Activated CD4-positive, alpha-beta T cell treated with anti-CD3 and anti-CD28 coated beads, Interleukin-2, amount 50 U/mL, for 48 hours (primary cell): Measurements from ENCODE around the gene DMRT1.
"Not testable (repeated sequence)": the region's sequence is repeated elsewhere in the genome, so short reads cannot be mapped to it uniquely, and the experiment has no call there.

Experiments
- DNase-seq, 2 experiments: peaks; one replicate each; pipeline ENCODE4 v3.0.0-alpha.2; 2020

Gene DMRT1

DNA sequence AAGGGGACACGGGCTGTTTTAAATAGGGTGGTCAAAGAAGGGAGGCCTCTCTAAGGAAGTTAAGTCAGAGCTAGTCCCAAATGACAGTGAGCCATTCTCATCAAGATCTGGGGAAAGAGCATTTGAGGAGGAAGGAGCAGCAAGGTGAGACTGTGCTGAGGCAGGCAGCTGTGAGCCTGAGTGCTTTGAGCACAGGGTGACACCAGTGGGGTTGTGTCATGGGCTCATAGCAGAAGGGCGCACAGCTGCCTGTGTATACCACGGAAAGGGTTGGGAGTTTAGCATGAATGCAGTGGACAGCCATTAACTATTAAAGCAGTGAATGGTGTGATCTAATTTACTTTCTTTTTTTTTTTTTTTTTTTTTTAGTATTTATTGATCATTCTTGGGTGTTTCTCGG is 19.2 kb downstream of the DMRT1 start:
- no peak for DNase-seq

DNA sequence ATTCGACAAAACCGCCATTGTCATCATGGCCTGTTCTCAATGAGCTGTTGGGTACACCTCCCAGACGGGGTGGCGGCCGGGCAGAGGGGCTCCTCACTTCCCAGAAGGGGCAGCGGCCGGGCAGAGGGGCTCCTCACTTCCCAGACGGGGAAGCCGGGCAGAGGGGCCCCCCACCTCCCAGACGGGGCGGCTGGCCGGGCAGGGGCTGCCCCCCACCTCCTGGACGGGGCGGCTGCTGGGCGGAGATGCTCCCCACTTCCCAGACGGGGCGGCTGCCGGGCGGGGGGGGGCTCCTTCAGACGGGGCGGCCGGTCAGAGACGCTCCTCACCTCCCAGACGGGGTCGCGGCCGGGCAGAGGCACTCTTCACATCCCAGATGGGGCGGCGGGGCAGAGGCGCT is 20.0 kb downstream of the DMRT1 start:
- DNase-seq = not testable (repeated sequence)

DNA sequence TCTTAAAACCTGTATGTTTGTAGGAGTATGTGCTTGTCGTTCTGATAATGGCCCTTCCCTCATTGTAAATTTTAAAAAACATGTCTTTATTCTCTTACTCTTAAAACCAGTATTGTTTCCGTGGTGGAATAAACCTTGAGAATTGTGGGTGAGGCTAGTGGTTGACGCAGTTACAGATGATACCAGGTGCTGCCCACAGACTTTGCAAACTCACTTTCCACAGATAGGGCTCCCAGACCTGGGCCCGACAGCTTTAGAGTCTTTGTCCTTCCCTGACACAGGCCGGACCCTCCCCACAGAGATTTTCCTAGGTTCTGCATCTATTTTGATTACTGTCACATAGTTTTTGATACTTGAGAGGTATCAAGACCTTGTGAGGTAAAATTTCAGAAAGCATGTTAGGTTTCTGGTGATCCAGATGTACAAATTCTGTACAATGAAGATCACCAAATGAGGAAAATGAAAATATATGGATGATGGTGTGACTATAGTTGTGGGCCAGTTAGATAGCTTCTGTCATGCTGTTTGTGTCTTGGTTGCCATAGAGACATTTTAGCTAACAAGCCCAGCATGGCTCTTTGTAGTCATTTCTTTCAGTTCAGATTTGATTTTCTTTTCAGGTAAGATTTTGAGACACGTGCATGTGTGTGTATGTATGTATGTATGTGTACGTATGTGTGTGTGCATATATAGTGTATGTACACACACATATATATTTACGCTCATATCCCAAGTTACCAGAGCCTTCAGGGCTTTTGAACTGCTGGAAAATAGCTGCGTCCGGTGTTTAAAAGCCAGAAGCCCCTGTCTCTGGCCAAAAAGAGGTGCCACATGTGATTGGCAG is 33.8 kb downstream of the DMRT1 start:
- DNase-seq = no peak

DNA sequence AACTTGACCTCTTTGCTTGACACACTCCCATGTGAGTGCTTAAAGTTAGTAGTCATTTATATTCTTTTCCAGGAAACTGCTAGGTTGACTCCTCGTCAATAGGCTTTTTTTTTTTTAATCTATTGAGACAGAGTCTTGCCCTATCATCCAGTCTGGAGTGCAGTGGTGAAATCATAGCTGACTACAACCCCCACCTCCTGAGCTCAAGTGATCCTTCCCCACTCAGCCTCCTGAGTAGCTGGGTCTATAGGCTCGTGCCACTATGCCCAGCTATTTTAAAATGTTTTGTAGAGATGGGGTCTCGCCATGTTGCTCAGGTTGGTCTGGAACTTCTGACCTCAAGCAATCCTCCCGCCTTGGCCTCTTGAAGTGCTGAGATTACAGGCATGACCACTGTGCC is 34.9 kb downstream of the DMRT1 start:
- DNase-seq = no peak

DNA sequence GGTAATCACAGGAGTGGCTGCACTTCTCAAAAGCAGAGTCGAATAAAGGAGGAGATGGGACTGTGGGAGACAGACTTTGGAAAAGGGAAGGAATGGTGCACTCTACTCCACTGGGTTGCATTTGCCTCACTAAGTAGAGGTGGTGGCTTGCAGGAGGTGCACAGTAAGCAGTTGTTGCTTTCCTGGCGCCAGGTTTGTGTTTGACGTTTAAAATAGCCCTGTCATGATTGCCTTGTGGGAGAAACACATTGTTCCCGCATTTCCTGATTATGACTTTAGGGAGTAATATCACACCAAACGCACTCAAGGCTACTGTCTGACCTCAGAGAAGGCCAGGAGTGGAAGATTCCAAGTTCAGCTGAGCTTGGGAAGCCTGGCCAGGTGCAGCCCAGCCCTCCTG is 36.7 kb downstream of the DMRT1 start:
- no peak for DNase-seq

DNA sequence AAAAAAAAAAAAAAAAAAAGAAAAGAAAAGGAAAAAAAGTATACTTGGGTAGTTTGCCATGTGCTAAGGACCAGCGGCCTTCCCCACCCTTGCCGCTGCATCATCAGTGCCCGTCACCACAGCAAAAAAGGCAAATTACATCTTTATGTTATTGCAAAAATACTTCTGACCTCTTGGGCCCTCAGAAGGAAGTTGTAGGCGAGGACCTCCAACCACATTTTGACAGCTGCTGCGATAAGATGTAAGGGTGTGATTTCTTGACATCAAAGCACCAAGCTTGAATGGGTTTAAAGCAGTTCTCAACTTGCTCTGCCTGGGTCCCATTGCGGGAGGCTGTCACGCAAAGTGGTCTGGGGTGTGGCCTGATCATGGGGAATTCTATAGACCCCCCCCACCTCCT is 39.2 kb downstream of the DMRT1 start:
- no peak for DNase-seq

DNA sequence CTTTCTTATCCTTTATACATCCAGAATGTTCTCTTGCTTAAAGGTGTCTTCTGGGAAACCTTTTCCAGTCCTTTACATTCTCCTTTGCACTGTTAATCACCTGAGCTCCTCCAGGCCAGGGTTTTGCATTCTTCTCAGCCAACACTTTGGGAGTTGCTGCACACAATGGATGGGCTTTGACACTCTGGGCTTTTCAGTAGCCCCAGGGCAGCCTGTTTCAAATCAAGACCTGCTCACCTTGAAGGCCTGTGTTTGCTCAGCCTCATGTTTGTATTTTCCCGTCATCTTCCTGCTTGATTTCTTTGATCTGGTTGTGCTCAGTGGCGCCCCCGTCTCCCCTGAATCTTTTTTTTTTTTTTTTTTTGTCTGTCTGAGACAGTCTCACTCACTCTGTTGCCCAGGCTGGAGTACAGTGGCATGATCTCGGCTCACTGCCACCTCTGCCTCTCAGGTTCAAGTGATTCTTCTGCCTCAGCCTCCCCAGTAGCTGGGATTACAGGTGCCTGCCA is 41.0 kb downstream of the DMRT1 start:
- no peak for DNase-seq

DNA sequence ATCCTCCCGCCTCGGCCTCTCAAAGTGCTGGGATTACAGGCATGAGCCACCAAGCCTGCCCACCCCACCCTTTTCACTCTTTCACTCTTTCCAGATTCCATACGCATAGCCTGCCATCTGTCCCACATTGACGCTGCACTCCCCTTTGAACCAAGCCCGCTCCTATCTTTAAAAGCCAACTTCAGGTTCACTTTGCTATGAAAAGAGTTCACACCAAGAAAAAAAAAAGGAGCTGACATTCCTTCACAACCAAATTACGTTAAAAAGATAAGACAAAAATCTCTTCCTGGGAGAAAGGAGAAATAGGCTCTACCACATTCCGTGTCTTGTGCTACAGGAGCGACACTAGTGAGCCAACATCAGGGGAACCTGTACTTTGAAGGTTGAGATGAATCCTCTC is 41.5 kb downstream of the DMRT1 start:
- no peak for DNase-seq

DNA sequence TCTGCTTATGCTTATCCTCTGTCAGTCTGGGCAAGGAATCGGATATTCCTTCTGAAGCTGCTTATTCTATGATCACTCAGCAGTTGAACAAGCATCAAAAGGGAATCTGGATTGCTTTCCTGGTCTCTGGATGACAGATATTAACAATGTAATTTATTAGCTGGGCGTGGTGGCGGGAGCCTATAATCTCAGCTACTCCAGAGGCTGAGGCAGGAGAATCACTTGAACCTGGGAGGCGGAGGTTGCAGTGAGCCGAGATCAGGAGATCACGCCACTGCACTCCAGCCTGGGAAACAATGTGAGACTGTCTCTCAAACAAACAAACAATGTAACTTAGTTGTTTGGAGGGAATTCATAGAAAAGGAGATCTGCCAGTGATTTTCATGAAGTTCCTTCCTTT is 45.4 kb downstream of the DMRT1 start:
- DNase-seq = no peak

DNA sequence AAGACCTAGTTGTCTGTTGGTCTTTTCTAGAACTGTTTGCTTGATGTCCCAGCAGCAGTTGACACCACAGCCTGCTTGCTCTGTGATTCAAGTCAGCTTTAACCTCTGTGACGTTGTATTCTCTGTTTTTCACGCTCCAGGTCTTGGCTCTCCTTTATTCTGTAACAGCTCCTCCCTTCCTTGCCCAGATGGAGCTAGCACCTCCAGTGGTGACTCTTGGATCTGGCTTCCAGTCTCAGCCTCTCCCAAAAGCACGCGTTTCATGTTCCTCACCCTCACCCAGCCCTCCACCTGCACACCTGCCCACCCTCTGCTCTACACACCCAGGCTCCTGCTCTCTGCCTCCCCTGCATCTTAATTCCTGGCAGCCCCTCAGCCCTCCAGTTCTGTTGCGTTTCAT is 50.6 kb downstream of the DMRT1 start:
- no peak for DNase-seq

DNA sequence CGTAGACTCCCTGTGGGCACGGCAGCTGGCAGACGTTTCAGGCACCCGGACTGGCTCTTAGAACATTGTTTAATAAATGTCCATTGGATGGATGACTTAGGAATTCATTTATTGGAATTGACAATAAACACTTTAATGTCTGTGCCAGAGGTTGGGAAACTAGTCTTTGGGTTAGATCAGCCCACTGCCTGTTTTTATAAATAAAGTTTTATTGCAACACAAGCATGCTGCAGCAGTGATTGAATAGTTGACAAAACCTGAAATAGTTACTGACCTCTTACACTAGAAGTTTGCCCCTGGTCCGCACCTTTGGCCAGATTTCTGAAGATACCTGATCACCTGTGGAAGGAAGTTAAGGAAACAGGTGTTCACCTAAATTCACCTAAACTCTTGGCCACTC is 51.6 kb downstream of the DMRT1 start:
- DNase-seq = no peak

DNA sequence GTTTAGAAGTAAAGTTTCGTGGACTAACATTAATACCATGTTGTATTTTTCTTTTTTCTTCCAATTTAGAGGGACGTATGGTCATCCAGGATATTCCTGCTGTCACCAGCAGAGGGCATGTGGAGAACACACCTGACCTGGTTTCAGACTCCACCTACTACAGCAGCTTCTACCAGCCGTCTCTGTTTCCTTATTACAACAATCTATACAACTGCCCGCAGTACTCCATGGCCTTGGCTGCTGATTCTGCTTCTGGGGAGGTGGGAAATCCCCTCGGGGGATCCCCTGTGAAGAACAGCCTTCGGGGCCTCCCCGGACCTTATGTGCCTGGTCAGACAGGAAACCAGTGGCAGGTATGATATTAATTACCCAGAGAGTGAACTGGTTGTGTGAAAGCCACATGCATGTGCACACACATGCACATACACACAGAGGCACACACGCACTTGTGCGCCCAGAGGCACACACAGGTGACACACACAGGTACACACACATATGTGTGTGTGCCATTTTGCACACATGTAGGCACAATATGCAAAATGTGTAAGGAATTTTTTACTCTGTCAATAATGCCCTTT is 52.4 kb downstream of the DMRT1 start:
- DNase-seq = peak; percentile 63 to 76

DNA sequence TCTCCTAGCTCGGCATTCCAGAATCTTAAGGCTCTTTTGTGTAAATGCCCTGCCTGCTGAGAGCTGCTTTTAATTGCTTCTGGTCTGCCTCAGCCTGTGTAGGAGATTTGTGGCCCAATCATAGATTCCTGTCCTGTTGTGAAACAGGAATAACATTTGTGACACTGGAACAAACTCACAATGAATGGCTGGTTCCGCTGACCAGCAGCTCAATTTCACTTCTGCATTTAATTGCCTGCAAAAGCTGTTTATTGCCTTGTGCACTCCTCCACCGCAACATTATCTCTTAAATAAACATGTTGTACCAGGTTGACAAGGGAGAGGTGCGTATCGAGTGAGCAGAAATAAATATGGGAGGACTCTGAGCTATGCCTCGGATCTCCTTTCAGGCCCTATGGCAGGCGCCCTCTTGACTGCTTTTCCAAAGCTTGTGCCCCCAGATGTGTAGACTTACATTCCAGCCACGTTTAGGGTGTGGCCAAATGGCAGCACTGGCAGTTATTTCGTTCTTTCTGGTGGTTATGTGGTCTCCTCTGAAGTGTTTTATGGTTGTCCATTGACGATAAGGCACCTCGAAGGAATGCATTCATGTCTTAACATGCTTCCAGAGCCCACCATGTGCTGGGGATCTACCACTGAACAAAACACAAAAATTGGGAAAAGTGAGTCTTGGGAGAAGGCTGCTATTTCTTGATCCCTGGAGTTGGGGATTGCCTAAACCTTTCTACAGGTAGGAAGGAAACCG is 58.1 kb downstream of the DMRT1 start:
- no peak for DNase-seq

DNA sequence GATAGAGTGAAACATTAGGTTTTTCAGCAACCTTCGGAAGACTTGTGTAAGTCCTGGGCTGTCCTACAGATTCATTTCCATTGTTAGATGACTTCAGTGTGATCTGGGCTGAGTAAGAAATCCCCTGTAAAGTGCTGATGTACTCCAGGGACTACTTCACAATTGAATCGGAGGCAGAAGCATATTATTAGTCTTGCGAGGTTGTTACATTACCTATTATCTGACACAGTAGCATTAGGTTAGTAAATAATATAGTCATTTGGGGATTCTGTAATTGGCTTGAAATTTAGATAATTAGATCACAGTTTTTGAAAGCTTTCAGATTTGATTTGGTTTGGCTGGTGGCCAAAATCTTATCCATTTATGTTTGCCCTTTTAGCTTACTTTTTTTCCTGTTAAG is 62.4 kb downstream of the DMRT1 start:
- no peak for DNase-seq

DNA sequence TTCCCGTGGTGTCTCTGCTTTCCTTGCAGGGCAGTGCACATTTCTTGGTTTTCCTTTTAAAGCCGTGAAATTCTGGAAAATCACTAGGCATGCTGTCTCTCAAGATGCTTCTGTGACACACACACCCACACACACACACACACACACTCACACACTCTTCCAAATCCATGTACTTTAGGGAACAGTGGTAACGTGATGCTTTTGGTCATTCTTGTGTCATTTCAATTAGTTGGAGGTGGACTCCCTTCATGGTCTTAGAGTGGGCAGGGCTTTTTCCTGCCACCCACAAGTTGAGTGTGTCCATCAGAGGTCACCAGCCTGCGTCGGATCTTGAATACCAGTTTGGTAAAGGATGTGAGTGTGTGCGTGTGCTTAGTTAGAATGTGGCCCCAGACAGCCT is 64.4 kb downstream of the DMRT1 start:
- no peak for DNase-seq

DNA sequence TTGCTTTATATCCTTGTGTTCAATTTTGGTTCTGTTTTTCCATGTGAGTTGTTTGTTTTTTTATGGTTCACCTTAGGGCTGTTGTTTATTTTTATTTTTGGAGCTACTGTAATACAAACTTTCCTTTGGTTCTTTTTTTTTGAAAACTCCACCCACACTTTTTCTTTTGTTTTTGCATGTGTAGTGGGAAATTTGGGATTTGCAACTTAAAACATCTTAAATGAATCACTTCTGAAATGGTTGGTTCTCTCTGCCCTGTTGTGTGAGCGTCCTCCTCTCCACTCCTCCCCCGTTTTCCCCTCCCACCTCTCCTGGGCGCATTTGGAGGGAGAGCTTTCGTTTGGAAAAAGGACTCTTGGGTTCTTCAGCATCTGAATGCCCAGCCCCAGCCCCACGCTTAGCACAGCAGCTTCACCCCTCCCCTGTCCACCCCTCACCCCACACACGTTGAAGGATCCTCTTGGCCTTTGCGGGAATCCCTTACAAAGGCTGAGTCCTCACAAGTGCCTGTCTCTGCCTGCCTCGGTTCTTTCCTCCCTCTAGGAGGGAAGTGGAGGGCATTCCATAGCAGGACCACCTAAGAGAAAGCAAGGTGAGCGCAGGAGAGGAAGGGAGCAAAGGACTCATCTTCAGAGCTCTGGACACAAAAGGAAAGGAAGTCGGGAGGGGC is 67.2 kb downstream of the DMRT1 start:
- no peak for DNase-seq

DNA sequence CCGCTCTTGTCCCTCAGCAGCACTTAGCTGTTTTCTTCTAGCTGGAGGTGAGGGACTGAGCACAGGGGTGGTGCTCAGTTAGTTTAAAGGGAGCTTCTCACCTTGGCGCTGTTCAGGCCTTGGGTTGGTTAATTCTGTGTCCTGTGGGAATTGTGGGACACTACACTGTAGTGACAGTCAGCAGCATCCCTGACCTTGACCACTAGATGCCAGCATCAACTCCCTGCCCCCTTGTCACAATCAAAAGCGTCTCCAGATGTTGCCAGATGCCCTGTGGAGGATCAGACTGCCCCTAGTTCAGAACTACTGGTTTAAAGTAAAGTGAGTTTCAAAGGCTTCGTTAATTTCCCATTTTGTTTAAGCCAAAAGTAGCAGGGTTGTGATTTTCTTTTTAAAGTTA is 69.5 kb downstream of the DMRT1 start:
- no peak for DNase-seq

DNA sequence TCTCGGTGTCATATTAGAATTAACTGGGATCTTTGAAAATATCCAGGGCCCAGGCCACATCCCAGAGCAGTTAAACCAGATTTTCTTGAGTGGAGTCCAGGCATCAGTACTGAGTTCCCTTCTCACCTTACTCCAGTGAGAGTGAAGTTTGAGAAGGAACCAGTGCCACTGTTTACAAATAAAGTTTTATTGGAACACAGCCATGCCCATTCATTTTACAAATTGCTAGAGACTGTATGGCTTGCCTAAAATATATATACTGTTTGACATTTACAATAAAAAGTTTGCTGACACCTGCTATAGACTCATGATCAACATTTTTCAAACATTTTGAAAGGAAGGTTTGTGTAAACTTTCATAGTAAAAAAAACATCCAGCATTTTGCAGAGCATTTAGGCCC is 71.3 kb downstream of the DMRT1 start:
- DNase-seq = no peak

DNA sequence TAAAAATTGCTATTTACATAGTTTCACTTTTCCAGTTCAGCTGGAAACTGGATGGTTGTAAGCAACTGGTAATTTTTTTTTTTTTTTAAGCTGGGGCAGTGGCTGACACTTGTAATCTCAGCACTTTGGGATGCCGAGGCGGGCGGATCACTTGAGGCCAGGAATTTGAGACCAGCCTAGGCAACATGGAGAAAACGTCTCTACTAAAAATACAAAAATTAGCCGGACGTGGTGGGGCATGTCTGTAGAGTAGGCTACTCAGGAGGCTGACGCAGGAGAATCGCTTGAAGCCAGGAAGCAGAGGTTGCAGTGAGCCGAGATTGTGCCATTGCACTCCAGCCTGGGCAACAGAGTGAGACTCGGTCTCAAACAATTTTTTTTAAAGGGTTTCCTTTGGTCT is 72.0 kb downstream of the DMRT1 start:
- not testable (repeated sequence) for DNase-seq

DNA sequence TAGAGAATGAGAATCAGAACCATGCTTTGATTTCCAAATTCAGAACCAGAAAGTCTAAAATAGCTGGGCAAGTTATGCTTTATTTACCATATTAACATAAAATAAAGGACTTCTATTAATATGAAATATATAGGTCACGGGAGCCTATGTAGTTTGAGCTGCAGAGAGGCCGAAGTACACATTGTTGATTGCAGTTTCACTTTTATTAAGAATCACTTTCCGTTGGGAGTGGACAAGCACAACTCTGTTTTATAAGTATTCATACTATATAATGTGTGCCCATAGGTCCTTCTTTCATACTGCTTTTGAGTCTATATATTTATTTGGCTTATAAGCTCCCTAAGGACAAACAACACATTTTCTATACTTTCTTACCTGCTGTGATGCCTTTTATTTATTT is 76.2 kb downstream of the DMRT1 start:
- no peak for DNase-seq

DNA sequence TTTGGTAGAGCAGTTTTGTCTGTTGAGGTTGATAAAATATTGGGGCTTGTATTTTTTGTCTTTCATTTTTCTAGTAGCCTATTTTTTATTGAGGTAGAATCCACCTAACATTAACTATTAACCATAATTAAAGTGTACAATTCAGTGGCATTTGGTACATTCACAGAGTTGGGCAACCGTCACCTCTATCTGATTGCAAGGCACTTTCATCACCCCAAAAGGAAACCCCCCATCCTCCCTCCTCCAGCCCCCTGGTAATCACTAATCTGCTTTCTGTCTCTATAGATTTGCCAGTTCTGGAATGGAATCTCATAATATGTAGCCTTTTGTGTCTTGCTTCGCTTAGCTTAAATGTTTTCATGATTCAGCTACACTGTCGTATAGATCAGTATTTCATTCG is 79.4 kb downstream of the DMRT1 start:
- DNase-seq = no peak

DNA sequence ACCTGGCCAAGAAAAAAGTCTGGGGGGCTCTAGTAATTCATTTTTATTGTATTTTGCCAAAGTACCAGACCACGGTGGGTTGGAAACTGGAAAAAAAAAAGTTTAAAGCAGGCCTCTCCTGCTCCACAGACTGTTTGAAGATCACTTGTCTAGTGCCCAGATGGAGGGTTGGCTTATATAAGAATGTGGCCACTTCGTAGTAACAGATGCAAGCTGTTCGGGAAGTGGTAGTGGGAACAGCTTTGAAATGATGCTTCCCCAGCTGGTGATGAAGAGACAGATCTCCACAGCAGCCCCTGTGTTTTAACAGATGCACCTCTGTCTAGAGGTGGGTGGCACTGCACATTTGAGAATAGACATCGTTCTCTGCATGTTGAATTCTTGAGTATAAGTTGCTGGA is 80.7 kb downstream of the DMRT1 start:
- no peak for DNase-seq

DNA sequence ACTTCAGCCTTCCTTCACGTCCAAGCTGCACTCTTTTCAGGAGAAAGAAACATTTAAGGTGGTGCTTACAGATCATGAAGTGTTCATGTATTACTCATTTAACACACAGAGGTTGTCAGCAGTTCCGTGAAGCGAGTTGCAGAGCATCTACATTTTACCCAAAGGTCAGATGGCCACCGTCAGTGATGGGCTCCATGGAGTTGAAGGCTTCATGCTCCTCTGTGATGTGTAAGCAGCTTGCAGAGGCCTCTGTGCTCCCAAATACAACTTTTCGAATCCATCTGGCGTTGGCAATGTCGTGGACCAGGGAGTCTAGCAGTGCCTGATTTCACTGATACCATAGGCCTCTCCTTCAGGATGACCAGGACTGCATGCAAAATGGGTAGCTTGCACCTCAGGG is 81.2 kb downstream of the DMRT1 start:
- DNase-seq = no peak
